ENCODE measurements around the gene CACNB2.

Gene CACNB2

DNA sequence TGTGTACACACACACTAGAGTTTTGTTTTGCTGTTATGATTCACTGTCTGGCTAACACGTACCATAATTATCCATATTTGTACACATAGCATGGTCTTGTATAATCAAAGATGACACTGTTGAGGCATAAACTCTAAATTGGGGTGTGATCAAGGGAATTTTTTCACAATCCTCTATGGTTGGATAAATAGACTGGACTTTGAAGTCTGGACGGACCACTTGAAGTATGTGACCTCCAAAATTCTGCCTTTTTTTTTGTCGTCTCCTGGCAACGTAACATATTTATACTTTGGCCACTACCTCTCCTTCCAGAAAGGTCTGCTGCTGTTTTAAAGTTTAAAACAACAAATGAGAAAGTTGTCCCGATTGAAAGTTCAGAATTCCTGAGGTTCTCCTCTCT, 193.4 kb downstream of the CACNB2 start:
- H3K9me3 Mint-ChIP-seq, result peaks cover 4% of the 10 kb centered on the region
- H3K27me3 Mint-ChIP-seq (ENCODE audit: low read depth, poor library complexity), result peaks cover 3% of the 10 kb centered on the region
- H3K27ac Mint-ChIP-seq, result no peak overlapping the region
- DNase-seq, result no peak
- TF ChIP-seq, protein P1, sequence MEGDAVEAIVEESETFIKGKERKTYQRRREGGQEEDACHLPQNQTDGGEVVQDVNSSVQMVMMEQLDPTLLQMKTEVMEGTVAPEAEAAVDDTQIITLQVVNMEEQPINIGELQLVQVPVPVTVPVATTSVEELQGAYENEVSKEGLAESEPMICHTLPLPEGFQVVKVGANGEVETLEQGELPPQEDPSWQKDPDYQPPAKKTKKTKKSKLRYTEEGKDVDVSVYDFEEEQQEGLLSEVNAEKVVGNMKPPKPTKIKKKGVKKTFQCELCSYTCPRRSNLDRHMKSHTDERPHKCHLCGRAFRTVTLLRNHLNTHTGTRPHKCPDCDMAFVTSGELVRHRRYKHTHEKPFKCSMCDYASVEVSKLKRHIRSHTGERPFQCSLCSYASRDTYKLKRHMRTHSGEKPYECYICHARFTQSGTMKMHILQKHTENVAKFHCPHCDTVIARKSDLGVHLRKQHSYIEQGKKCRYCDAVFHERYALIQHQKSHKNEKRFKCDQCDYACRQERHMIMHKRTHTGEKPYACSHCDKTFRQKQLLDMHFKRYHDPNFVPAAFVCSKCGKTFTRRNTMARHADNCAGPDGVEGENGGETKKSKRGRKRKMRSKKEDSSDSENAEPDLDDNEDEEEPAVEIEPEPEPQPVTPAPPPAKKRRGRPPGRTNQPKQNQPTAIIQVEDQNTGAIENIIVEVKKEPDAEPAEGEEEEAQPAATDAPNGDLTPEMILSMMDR (IDR thresholded peaks at IDR 0.05), result no peak
- H3K36me3 Mint-ChIP-seq (ENCODE audit: low read depth), result no peaks in the 10 kb centered on the region
- H3K4me1 Mint-ChIP-seq, result no peaks in the 10 kb centered on the region
- H3K4me3 Mint-ChIP-seq, result no peak overlapping the region

GRCh38 chr10:18334116-18334867, 194.1 kb downstream of the CACNB2 start:
- H3K4me3 Mint-ChIP-seq, result no peak overlapping the region
- H3K9me3 Mint-ChIP-seq, result peaks cover 4% of the 10 kb centered on the region
- DNase-seq, result no peak
- no peaks in the 10 kb centered on the region for H3K4me1 Mint-ChIP-seq
- TF ChIP-seq, protein P1 (IDR thresholded peaks at IDR 0.05), result no peak
- H3K27ac Mint-ChIP-seq, result no peak overlapping the region
- no peaks in the 10 kb centered on the region for H3K36me3 Mint-ChIP-seq (ENCODE audit: low read depth)
- H3K27me3 Mint-ChIP-seq (ENCODE audit: low read depth, poor library complexity), result peaks cover 3% of the 10 kb centered on the region

DNA sequence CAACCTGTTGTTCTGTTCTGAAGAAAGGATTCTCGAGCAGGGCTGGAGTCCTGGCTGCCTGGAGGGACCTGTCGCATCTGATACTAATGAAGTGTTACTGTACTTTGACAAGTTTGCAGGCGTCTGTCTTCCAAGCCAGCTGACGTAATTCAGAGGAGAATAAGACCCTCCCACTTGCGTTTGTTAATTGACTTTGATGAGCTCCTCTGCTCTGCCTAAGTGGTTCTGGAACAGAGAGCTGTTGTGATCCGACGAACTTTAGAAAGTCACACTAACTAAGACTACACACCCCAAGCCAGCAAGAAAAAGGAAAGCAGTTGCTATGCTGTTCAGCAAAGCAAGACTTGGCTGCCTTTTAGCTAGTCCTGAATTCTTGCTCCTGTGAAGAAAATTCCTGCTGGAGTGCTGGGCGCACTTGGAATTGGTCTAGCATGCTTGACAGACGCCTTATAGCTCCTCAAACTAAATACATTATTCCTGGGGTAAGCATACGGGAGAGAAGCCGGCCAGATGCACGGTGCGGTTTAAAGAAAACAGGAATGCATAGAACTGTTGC, 200.3 kb downstream of the CACNB2 start:
- H3K4me3 Mint-ChIP-seq, result no peak overlapping the region
- no peak overlapping the region for H3K27ac Mint-ChIP-seq
- DNase-seq, result no peak
- TF ChIP-seq, protein P1 (IDR thresholded peaks at IDR 0.05), result no peak
- no peaks in the 10 kb centered on the region for H3K36me3 Mint-ChIP-seq (ENCODE audit: low read depth)
- no peaks in the 10 kb centered on the region for H3K4me1 Mint-ChIP-seq
- H3K27me3 Mint-ChIP-seq (ENCODE audit: low read depth, poor library complexity), result peaks cover 3% of the 10 kb centered on the region
- H3K9me3 Mint-ChIP-seq, result no peaks in the 10 kb centered on the region

DNA sequence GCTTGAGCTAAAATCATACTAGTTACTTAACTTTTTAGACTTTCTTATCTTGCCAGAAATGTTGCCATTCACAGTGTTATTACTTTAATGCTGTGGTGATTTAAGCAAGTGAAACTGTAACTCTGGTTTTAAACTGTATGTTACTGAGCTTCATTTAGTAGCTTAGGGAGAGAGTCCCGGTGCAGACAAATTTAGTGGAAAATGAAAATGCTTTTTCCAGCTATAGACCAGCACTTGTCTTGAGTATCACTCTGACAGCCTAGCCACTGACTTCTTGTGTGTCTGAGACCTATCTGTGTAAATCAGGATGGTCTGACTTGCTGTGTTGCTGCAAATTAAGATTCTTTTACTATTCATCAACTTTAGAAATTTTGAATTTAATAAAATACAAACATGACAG, 200.8 kb downstream of the CACNB2 start:
- Mint-ChIP-seq H3K4me3 (no peak overlapping the region), H3K27me3 (ENCODE audit: low read depth, poor library complexity) (peaks cover 3% of the 10 kb centered on the region), H3K9me3 (no peaks in the 10 kb centered on the region), H3K27ac (no peak overlapping the region), H3K4me1 (no peaks in the 10 kb centered on the region), H3K36me3 (ENCODE audit: low read depth) (no peaks in the 10 kb centered on the region)
- TF ChIP-seq, protein P1 (IDR thresholded peaks at IDR 0.05), result no peak
- DNase-seq, result no peak

- Mint-ChIP-seq H3K36me3 (ENCODE audit: low read depth) (no peaks in the 10 kb centered on the region), H3K9me3 (no peaks in the 10 kb centered on the region), H3K4me1 (no peaks in the 10 kb centered on the region), H3K27me3 (ENCODE audit: low read depth, poor library complexity) (peaks cover 5% of the 10 kb centered on the region), H3K27ac (no peak overlapping the region), H3K4me3 (no peak overlapping the region)
- no peak for DNase-seq
- TF ChIP-seq, protein P1 (IDR thresholded peaks at IDR 0.05), result no peak
Measured at GRCh38 chr10:18343573-18343972, 203.3 kb downstream of the CACNB2 start.

GRCh38 chr10:18345308-18345707, 205.1 kb downstream of the CACNB2 start:
- TF ChIP-seq, protein P1 (IDR thresholded peaks at IDR 0.05), result no peak
- DNase-seq, result no peak
- H3K4me1 Mint-ChIP-seq, result peaks cover 8% of the 10 kb centered on the region
- H3K36me3 Mint-ChIP-seq (ENCODE audit: low read depth), result no peaks in the 10 kb centered on the region
- no peak overlapping the region for H3K27ac Mint-ChIP-seq
- peaks cover 5% of the 10 kb centered on the region for H3K27me3 Mint-ChIP-seq (ENCODE audit: low read depth, poor library complexity)
- H3K4me3 Mint-ChIP-seq, result no peak overlapping the region
- no peaks in the 10 kb centered on the region for H3K9me3 Mint-ChIP-seq
